GM18499 (cell line): Measurements from ENCODE around the gene IGLON5.

Source experiments
- ATAC-seq: cut with Tn5 transposase; IDR thresholded peaks from one replicate; pipeline ENCODE4 v1.9.1; 2021; ENCODE audit warnings: moderate number of reproducible peaks; ENCODE audit not compliant: insufficient read depth, unreplicated experiment

IGLON5 gene

GRCh38 chr19:51337861-51338562 lies 26.6 kb downstream of the IGLON5 start:
- ATAC-seq, result no peak

- ATAC-seq, result no peak
Observed at GRCh38 chr19:51338563-51339312, 27.3 kb downstream of the IGLON5 start.

DNA sequence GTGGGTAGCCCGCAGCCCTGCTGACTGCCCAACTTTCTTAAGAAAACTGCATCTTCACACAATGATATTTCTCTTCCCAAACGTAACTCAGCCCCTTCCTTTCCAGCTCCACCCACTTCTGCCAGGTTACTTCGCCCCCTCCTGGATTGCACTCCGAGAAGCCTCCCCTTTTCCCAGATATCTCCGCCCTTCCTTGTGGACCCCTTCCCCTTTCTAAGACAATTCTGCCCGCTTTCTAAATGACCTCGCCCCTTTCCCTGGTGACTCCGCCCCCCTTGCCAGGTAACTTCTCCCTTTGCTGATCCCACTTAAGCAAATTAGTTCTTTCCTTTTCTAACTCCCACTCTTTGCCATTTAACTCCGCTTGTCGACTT lies 27.9 kb downstream of the IGLON5 start:
- ATAC-seq, result no peak

DNA sequence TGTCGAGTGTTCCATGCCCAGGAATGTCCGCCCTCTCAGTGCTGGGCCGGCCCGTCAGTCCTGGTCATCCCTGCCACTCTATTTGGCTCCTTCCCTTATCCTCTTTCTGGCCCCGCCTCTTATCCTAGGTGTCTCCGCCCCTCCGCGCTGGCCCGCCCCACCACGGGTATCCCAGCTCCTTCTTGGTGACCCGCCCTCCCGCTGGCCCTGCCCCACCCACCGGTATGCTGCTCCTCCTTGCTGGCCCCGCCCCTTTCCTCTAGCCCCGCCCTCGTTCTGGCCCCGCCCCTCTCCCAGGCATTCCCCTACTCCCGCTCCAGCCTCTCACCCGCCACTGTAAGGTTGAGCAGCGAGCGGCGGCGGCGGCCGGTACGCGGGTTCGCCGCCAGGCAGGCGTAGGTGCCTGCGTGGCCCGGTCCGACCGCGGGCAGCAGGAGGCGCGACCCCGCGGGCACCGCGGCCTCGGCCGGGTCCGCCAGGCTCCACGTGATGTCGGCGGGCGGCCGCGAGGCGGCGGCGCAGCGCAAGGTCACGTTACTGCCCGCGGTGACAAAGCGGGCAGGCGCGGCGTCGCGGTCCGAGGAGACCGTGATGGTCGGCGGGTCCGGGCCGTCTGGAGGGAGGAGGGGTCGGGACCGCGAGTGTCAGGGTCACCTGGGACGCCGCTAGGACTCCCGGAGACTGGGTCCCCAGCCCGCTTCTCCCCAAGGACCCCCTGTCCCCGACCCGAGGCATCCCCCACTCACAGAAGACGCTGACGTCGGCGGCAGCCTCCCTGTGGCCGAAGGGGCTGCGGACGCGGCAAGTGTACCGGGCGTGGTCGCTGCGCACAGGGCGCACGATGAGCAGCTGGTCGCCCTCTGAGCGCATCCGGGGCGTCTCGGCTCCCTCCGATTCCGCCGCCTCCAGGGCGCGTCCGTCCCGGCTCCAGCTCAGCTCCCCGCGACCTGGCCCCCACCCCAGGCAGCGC lies 28.5 kb downstream of the IGLON5 start:
- no peak for ATAC-seq

GRCh38 chr19:51341066-51341465 lies 29.6 kb downstream of the IGLON5 start:
- no peak for ATAC-seq

GRCh38 chr19:51341976-51342580 lies 30.6 kb downstream of the IGLON5 start, which contains the start of gene VSIG10L:
TSS of gene VSIG10L (minus strand) at chr19:51342139. CDS start at chr19:51342124, 15 bp downstream.
- no peak for ATAC-seq

- ATAC-seq, result no peak
Observed at GRCh38 chr19:51342631-51343569, 31.5 kb downstream of the IGLON5 start.

DNA sequence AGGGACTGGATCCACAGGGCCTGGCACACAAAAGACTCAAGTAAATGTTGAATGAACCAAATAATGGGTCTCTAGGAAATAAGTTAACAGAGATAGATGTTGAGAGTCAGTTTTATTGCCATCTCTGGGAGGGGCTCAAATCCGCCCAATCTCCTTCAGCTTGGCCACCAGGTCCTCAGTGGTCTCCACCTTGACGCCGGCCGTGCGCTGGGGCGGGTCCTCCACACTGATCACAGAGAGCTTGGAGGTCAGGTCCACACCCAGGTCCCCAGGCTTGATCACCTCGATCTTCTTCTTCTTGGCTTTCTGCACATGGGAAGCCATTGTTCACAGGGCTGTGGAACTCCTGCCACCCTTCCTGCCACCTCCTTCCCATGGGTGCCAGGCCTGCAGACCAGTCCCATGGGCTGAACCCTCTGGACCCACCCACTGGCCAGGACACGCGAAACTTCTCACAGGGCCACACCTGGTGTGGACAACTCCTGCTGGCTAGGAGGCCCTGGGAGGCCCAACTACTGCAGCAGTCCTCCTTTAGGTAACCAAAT lies 33.7 kb downstream of the IGLON5 start:
- ATAC-seq, result no peak

DNA sequence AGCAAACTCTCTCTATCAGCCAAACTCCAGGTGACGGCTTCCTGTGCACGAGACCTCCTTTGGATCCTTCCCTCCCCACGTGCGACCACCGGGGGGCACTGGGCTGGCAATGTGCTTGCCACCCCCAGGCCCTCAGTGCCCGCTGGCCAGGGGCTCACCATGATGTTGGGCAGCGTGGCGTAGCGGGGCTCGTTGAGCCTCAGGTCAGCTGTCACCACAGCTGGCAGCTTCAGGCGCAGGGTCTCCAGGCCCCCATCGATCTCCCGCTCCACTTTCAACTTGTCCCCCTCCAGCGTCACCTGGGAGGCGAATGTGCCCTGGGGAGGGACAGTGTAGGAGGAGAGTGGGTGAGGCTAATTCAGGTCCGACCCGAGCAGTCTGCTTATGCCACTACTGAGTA lies 35.3 kb downstream of the IGLON5 start:
- no peak for ATAC-seq

- no peak for ATAC-seq
Observed at GRCh38 chr19:51347209-51347928, 35.9 kb downstream of the IGLON5 start.

DNA sequence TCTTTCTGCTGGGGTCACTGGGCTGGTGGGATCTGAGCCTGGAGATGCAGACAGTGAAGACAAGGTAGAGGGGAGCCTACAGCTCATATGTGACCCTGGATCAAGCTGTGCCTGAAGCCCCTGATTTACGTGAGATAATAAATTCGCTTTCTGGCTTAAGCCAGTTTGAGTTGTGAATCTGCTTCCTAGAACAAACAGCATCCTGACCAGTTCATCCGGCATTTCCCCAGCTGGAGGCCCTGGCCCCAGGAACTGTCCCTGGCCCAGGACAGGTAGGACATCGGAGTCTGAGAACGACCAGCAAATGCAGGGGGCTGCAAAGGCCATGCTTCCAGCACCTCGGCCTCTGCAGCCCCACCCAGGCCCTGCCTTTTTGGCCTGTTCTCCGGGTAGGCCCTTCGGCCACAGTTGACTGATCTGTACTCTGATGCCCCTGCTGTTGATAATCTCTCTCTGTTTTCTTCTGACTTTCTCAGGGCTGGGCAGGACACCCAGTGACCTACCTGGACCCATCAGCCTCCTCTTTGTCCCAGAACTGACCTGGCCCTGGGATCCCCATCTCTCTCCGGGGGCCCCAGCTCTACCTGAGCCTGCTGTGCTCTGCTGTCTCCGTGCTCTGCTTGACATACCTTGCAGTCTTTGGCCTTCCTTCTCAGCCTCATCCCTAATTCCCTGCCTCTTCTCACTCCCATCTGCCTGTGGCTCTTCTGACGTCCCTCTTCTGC lies 40.0 kb downstream of the IGLON5 start:
- no peak for ATAC-seq

- no peak for ATAC-seq
Observed at GRCh38 chr19:51352783-51353360, 41.4 kb downstream of the IGLON5 start.

- ATAC-seq, result no peak
Observed at GRCh38 chr19:51354103-51354741, 42.8 kb downstream of the IGLON5 start.

- ATAC-seq, result no peak
Observed at GRCh38 chr19:51354742-51355148, 43.3 kb downstream of the IGLON5 start.

- ATAC-seq, result no peak
Observed at GRCh38 chr19:51356159-51356801, 44.8 kb downstream of the IGLON5 start.

DNA sequence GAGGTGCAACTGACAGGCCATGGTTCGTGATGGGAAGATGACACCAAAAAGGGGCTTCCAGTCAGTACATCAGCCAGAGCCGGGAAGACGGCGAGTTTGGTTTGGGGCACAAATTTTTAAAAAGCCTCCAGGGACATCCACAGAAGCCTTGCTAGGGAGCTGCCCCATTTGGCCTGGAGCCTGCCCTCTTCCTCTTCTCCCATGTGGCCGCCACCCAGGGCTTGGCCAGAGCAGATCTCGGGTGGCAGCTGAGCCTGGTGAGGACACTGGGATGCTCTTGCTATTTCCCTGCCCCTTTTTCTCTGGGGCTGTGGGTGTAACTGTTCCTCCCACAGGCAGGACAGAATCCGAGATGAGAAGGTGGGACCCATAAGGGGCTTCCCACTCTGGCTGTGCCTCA lies 46.5 kb downstream of the IGLON5 start:
- ATAC-seq, result no peak
